ENCODE measurements around the gene VWA5B2. TPM values are rescaled to one million over a fixed set of nuclear protein-coding genes. Genes with fewer than 3 reads are reported as not detected.

VWA5B2 gene
- total and polyA plus RNA-seq, 2 of the 13 experiments (the other 11 are each of a cell fraction or from before 2014, with no cell fraction given), result 0.03 to 0.04 TPM

- peak overlapping the region in 1 of 3 experiments; percentile 2; a peak in 1 of 6 replicates for H3K4me3 ChIP-seq (replicated peaks in 1 of 3; ENCODE audit: insufficient read depth in 1 of 3, low read depth in 2 of 3, low read length in 3 of 3)
- H3K27me3 ChIP-seq (ENCODE audit: control insufficient read depth in 1 of 2, insufficient read depth in 2 of 2, low read length in 2 of 2), result peaks cover 0 to 22% of the 10 kb centered on the region in 2 experiments; a peak in 3 of 5 replicates
- H3K27ac ChIP-seq (ENCODE audit: extremely low read length, insufficient read depth, low read length), result peak overlapping the region; percentile 24
- DNase-seq (ENCODE audit: low spot score) (peak; percentile 86), ATAC-seq (peak; percentile 92), FAIRE-seq (peak; percentile 79)
- CTCF ChIA-PET (ENCODE audit: low intra/inter-chr PET ratio, low total read pairs), result interaction anchor here (1.1 to 1.6 kb wide), 3 partner anchors 12 to 202 kb away, joined by 4 to 13 read pairs (median 8); partner anchors contain the start of gene VWA5B2
- no peaks in the 10 kb centered on the region for H3K9me3 ChIP-seq (ENCODE audit: low read length)
- BruUV-seq (replicated peaks), result no TSS peak
- no peak overlapping the region for H2AFZ ChIP-seq (ENCODE audit: low read length)
- peaks cover 4% of the 10 kb centered on the region for H4K20me1 ChIP-seq (ENCODE audit: insufficient read depth, low read length)
- POLR2A ChIA-PET, result interaction anchor here (0.7 to 1.4 kb wide), 12 partner anchors 9 to 357 kb away, joined by 3 to 8 read pairs (median 4); partner anchors contain the start of genes EIF2B5, PARL and VWA5B2
- H3K4me1 ChIP-seq (ENCODE audit: insufficient read depth, low read length), result peaks cover 25% of the 10 kb centered on the region
- peak overlapping the region; percentile 48 for H3K4me2 ChIP-seq (ENCODE audit: low read depth, low read length)
- H3K9ac ChIP-seq (ENCODE audit: insufficient read depth, low read depth, low read length), result no peak overlapping the region
- intact Hi-C loops (cut with micrococcal nuclease; ENCODE audit: unreplicated experiment), result loop anchor here (1.0 to 10.0 kb wide), 3 partner anchors 96 to 344 kb away; partner anchors contain the start of gene ABCC5
- WGBS (ENCODE audit: low lambda C conversion rate), result 72% methylated on average over 20 of the region's 46 CpGs
- in situ Hi-C loops (cut with HindIII; ENCODE audit: extremely low pct_ligation_motif_present, low pct_unique_long_range_greater_than_20kb), result no loop called here
- peaks cover 16 to 32% of the 10 kb centered on the region in 2 experiments for H3K36me3 ChIP-seq (replicated peaks in 1 of 2; ENCODE audit: control insufficient read depth in 1 of 2, insufficient read depth in 2 of 2, low read length in 2 of 2)
- H3K79me2 ChIP-seq (ENCODE audit: insufficient read depth, low read length), result no peaks in the 10 kb centered on the region
- TF ChIP-seq ZNF280B (CRISPR knock-in tag; IDR thresholded peaks at IDR 0.05; ENCODE audit: borderline replicate concordance) (peak; percentile 60; the same call in 1 of the 2 replicates), SNRNP70 (IDR thresholded peaks at IDR 0.05; ENCODE audit: low read depth, low read length) (no peak), ZNF605 (CRISPR knock-in tag; IDR thresholded peaks at IDR 0.05) (peak; percentile 95), MTERF4 (CRISPR knock-in tag; IDR thresholded peaks at IDR 0.05) (0 out of 2 replicates have a peak, but pooled peaks have one; percentile 0), ZNF557 (CRISPR knock-in tag; IDR thresholded peaks at IDR 0.05) (peak; percentile 90), CHCHD3 (CRISPR knock-in tag; IDR thresholded peaks at IDR 0.05) (0 out of 2 replicates have a peak, but pooled peaks have one; percentile 56), E2F2 (CRISPR knock-in tag; IDR thresholded peaks at IDR 0.05; ENCODE audit: borderline replicate concordance) (peak; percentile 38; the same call in 1 of the 2 replicates), PHF8 (CRISPR knock-in tag; IDR thresholded peaks at IDR 0.05) (peak; percentile 63; the same call in 1 of the 2 replicates), POLR2A (IDR thresholded peaks at IDR 0.05; ENCODE audit: insufficient read depth in 1 of 2, low read depth in 2 of 2, low read length in 2 of 2) (no peak), FOXJ3 (CRISPR knock-in tag; IDR thresholded peaks at IDR 0.05; ENCODE audit: borderline replicate concordance) (peak; percentile 81; the same call in 1 of the 2 replicates), ZNF589 (CRISPR knock-in tag; conservative IDR thresholded peaks at IDR 0.05) (0 out of 2 replicates have a peak, but pooled peaks have one; percentile 60), HIVEP1 (CRISPR knock-in tag; IDR thresholded peaks at IDR 0.05) (peak; percentile 26; the same call in 1 of the 2 replicates), GATAD1 (CRISPR knock-in tag; IDR thresholded peaks at IDR 0.05) (peak; percentile 74; the same call in 1 of the 2 replicates), ZNF577 (CRISPR knock-in tag; IDR thresholded peaks at IDR 0.05; ENCODE audit: borderline replicate concordance, low read depth) (0 out of 2 replicates have a peak, but pooled peaks have one; percentile 64), HOMEZ (CRISPR knock-in tag; IDR thresholded peaks at IDR 0.05; ENCODE audit: low read depth) (peak; percentile 59; the same call in 1 of the 2 replicates), TOE1 (CRISPR knock-in tag; IDR thresholded peaks at IDR 0.05) (0 out of 2 replicates have a peak, but pooled peaks have one; percentile 27), CBX1 (IDR thresholded peaks at IDR 0.05; ENCODE audit: low read depth) (no peak), ZNF335 (CRISPR knock-in tag; IDR thresholded peaks at IDR 0.05) (0 out of 2 replicates have a peak, but pooled peaks have one; percentile 44)
These were observed 12.3 kb downstream of the VWA5B2 start for GRCh38 chr3:184241447-184242296.

Measured in HepG2 (cell line).